G401.6 (cell line): ENCODE measurements around the gene SLC25A4.
"Not testable (repeated sequence)": the region's sequence is repeated elsewhere in the genome, so short reads cannot be mapped to it uniquely, and the experiment has no call there.

Experiments used
- FAIRE-seq: peaks from 2 replicates; lab custom pipeline; 2012; peaks lifted over from hg19 to GRCh38; lab: Jason Lieb, UNC

SLC25A4 gene

GRCh38 chr4:185142912-185143600 lies at the start of gene SLC25A4:
Gene SLC25A4, plus strand, starts transcription at chr4:185143266. Its CDS starts 107 bp downstream, at chr4:185143373.
- FAIRE-seq, result no peak

- FAIRE-seq, result no peak
Observed at GRCh38 chr4:185093603-185094002, 49.5 kb upstream of the SLC25A4 start.

GRCh38 chr4:185096032-185096653 lies 46.9 kb upstream of the SLC25A4 start:
- FAIRE-seq, result peak; percentile 89

- no peak for FAIRE-seq
Observed at GRCh38 chr4:185098474-185098873, 44.6 kb upstream of the SLC25A4 start.

- FAIRE-seq, result no peak
Observed at GRCh38 chr4:185099024-185099682, 43.9 kb upstream of the SLC25A4 start.

GRCh38 chr4:185099940-185100339 lies 43.1 kb upstream of the SLC25A4 start:
- FAIRE-seq, result no peak

GRCh38 chr4:185100423-185100822 lies 42.6 kb upstream of the SLC25A4 start:
- no peak for FAIRE-seq

GRCh38 chr4:185101354-185101890 lies 41.6 kb upstream of the SLC25A4 start:
- FAIRE-seq, result no peak

GRCh38 chr4:185104733-185105132 lies 38.3 kb upstream of the SLC25A4 start:
- FAIRE-seq, result no peak

GRCh38 chr4:185106353-185106752 lies 36.7 kb upstream of the SLC25A4 start:
- FAIRE-seq, result no peak

GRCh38 chr4:185107574-185107973 lies 35.5 kb upstream of the SLC25A4 start:
- FAIRE-seq, result not testable (repeated sequence)

- no peak for FAIRE-seq
Observed at GRCh38 chr4:185108185-185108584, 34.9 kb upstream of the SLC25A4 start.

- no peak for FAIRE-seq
Observed at GRCh38 chr4:185108669-185109068, 34.4 kb upstream of the SLC25A4 start.

- FAIRE-seq, result no peak
Observed at GRCh38 chr4:185109736-185110135, 33.3 kb upstream of the SLC25A4 start.

- FAIRE-seq, result no peak
Observed at GRCh38 chr4:185110375-185110823, 32.7 kb upstream of the SLC25A4 start.

GRCh38 chr4:185112104-185112503 lies 31.0 kb upstream of the SLC25A4 start:
- FAIRE-seq, result no peak

- FAIRE-seq, result no peak
Observed at GRCh38 chr4:185113340-185113739, 29.7 kb upstream of the SLC25A4 start.

- no peak for FAIRE-seq
Observed at GRCh38 chr4:185115827-185116232, 27.2 kb upstream of the SLC25A4 start.

GRCh38 chr4:185117300-185117934 lies 25.6 kb upstream of the SLC25A4 start:
- no peak for FAIRE-seq

GRCh38 chr4:185118876-185119275 lies 24.2 kb upstream of the SLC25A4 start:
- FAIRE-seq, result no peak

- not testable (repeated sequence) for FAIRE-seq
Observed at GRCh38 chr4:185119467-185119866, 23.6 kb upstream of the SLC25A4 start.

- no peak for FAIRE-seq
Observed at GRCh38 chr4:185119927-185120630, 23.0 kb upstream of the SLC25A4 start.
